Stimulated activated CD8-positive, alpha-beta memory T cell treated with anti-CD3 and anti-CD28 coated beads, Interleukin-7, amount 100 ng/mL, for 24 hours (primary cell): Measurements from ENCODE around the gene TPST2.
"Not testable (repeated sequence)": the region's sequence is repeated elsewhere in the genome, so short reads cannot be mapped to it uniquely, and the experiment has no call there.

Source experiments
- DNase-seq: peaks from one replicate; pipeline ENCODE4 v3.0.0-alpha.2; 2020; ENCODE audit warnings: low read depth

The TPST2 gene

DNA sequence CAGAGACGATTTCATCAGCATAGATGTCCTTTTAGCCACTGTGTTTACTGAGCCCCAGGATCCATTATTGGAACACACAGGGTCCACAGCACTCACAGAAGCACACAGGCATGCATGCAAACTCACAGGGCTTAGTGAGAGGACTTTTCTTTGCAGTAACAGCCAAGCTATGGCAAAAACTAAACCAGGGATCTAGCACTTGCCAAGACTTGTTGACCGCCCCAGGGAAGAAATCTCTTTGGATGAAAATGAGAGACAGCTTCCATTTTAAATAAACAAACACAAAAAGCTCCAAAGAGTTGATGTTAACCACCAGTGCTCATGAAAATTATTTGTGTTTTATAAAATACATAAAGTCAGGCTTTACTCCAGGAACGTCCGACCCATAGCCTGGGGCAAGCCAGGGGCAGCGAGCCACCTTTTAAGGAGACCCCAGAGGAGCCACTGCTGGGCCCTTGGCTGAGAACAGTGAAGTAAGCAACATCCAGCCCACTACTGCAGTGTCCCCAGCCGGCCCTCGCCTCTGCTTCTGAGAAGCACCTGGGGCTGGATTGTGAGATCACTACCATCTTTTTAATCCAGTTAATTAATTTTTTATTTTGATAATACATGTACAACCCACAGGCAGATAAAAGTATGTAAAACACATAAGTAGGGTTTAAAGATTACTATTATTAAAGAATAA is 55.6 kb downstream of the TPST2 start:
- DNase-seq: no peak

DNA sequence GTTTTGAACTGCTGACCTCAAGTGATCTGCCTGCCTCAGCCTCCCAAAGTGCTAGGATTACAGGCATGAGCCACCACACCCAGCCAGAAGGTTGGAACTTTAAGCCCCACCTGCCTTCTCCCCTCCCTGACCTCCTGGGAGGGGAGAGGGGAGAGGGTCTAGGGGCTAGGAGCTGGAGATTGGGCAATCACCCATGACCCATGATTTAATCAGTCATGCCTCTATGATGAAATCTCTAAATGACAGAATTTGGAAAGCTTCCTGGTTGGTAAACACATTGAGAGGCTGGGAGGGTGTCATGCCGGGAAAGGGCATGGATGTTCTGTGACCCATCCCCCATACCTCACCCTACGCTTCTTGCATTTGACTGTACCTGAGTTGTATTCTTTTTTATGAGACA is 60.6 kb downstream of the TPST2 start:
- no peak for DNase-seq

DNA sequence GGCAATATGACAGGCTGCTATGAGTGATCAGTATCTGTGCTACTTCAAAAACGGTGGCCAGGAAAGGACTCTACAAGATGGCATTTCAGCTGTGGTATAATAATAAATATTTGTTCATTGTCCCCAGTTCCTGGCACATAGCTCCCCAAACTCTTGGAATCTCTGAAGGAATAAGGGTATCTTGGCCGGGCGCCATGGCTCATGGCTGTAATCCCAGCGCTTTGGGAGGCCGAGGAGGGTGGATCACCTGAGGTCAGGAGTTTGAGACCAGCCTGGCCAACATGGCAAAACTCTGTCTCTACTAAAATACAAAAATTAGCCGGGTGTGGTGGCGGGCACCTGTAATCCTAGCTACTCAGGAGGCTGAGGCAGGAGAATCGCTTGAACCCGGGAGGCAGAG is 61.4 kb downstream of the TPST2 start:
- DNase-seq: not testable (repeated sequence)

DNA sequence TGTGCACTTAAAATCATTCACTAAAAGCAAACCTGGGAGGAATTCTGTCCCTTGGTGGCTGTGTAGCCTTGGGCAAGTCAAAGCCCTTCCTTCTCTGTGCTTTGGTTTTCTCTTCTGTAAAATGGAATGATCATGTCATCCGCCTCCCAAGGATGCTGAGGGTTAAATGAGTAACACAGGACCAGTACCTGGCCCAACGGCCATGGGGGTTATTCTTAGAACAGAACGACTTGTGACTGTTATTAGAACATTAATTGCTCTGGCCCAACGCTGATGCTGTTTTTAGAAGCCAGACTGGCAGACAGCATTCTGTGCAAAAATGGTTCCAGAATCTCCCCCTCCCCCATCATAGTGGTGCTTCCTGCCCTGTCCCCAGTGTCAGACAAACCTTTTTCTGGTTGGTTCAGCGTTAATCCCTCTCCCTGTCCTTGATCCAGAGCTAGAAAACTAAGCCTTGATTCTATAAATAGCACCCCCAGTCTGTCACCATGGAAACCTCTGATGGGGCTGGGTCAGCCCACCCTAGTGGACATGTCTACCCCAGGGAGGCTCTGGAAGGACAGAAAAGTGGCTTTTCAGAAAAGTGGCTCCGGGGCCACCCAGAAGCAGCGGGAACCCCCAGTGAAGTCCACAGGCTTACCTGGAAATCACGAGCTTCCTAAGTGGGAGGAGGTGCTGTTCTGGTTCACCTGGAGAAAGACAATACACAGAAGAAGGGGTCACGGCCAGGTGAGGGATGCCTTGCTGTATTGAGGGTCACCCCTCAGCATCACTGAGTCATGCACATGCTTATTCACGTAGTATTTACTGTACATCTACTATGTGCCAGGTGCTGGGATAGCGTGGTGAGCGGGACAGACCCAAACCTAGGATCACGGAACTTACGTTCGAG is 62.1 kb downstream of the TPST2 start:
- DNase-seq: no peak

DNA sequence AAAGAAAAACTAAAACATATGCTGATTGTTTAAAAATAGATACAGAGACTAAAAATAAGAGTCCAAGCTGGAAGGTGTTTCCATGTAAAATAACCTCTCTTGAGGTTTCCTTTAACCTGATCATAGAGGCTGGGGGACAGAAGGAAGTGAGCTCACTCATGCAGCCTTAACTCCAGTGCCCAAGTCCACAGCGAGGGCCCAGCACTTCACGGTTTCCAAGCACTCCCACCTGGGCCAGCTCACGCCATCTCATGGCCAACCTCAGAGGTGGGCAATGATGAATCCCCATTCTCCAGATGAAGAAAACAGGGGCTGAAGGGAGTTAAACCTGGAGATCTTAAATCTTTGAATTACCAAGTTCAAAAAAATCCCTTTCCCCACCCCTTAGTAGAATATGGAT is 62.8 kb downstream of the TPST2 start:
- no peak for DNase-seq

DNA sequence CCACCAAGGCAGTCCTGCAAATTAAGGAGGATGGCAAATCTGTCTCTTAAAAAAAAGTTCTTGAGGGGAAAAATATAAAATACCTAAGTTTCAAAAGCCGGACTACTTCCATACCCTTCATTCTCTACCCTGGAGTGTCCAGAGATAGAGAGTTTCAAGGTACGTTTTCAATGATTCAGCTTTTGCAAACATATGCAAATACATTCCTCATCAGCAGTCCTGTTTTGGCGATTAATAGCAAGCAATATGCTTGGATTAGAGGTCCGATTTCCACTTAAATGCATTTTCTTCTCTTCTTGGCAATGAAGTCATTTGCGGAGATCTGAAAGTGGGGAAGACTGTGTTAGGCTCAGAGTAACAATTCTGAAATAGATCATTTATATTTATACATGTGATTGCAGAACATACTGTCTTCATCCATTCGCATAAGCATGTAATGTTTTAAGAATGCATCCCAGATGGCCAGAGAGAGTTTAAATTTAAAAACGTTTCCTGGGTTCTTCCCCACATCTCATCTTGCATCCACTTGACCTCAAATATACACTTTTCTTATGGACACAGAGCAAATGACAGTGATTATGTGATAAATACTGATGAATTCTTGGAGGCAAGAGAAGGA is 63.9 kb downstream of the TPST2 start:
- DNase-seq: no peak

DNA sequence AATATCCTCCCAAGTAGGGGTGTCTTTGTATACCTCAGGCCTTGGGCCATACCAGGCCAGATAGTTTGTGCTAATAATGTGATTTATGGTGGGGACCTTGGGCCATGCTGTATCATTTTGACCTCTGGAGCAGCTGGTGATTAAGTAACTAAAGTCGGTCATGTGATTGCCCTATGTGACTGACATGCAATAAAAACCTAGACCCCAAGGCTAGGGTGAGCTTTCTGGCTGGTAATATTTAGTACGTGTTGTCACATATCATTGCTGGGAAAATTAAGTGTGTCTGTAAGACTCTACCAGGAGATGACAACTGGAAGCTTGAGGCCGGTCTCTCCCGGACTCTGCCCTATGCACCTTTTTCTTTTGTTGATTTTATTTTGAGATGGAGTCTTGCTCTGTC is 65.1 kb downstream of the TPST2 start:
- no peak for DNase-seq

DNA sequence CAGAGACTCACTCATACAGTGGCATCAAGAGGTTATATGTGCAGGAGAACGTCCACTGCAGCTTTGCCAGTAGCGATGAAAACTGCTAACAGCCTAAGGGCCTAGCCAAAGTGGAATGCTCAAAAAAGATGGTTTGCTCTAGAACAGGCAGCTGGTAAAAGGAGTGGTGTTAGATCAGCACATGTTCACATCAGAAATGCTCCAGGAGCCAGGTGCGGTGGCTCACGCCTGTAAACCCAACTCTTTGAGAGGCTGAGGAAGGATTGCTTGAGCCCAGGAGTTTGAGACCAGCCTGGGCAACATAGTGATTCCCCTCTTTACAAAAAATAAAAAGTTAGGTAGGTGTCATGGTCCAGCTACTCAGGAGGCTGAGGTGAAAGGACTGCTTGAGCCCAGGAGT is 67.3 kb downstream of the TPST2 start:
- DNase-seq: no peak

DNA sequence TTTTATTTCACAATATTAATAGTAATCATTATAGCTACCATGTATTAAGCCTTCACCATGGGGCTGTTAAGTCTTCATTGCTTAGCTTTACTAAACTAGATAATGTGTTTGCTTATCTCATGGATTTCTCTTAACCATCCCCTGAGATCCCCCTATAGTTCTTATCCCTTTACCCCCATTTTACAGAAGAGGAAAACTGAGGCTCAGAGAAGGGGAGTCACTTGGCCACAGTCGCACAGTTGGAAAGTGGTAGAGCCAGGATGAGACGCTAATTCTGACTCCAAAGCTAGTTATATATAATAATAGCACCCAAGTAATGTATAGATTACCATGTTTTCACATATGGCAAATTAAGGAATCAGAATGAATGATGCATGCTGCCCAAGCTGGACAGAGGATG is 67.9 kb downstream of the TPST2 start:
- no peak for DNase-seq

DNA sequence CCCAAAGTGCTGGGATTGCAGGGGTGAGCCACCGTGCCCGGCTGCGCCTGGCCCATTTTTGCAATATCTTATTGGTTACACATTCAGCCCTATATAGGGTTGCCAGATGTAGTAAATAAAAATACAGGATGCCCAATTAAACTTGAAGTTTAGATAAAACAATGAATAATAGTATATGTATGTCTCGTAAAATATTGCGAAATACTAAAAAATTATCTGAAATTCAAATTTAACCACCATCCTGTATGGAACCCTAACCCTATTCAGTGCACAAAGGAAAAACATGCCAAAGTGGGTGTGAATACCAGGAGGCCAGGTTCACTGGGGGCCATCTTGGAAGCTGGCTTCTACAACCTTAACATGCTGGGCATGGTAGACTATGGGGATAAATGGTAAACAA is 72.5 kb downstream of the TPST2 start:
- no peak for DNase-seq

DNA sequence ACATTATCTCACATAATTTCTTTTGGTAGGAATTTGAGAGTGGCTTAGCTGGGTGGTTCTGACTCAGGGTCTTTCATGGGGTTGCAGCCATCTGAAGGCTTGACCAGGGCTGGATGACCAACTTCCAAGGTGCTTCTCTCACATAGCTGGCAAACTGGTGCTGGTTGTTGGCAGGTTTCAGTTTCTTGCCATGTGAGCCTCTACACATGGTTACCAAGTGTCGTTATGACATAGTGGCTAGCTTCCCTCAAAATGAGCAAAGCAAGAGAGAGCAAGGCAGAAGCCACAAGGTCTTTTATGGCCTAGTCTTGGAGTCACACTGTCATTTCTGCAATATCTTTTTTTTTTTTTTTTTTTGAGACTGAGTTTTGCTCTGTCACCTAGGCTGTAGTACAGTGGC is 73.4 kb downstream of the TPST2 start:
- no peak for DNase-seq

DNA sequence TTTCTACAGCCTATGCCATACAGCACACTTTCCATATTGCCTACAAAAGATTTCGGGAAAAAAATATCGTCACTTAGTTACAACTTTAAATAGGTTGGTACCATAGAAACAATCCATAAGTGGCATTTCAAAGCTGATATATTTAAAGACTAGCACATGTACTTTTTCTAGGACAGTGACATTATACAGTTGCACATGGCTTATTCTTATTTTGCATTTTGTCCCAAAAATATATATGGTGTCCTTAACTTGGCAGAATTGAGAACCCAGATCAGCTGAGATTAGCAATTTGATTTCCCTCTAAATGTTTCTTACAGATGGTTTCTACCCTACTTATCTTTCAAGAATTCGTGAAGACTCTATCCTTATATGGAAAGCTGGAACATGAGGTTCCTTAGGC is 74.0 kb downstream of the TPST2 start:
- DNase-seq: no peak

DNA sequence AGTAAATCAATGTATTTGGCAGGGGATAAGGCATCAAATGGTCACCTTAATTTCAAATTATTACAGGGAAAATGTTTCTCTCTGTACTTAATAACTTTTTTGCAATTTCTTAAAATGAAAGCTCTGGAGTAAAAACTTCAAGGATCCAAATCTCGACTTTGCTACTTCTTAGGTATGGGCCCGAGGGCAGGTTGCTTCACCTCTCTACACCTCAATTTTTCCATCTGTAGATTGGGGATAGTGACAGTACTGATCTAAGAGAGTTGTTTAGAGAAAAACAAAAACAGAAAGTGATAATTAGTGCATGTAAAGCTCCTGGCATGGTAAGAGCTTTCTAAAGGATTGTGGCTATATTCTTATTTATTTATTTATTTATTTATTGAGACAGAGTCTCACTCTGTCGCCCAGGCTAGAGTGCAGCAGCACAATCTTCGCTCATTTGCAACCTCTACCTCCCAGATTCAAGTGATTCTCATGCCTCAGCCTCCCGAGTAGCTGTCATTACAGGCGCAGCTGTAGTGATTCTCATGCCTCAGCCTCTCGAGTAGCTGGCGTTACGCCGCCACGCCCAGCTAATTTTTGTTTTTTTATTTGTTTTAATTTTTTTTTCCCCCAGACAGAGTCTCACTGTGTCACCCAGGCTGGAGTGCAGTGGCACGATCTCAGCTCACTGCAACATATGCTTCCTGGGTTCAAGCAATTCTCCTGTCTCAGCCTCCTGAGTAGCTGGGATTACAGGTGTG is 75.3 kb downstream of the TPST2 start:
- DNase-seq: no peak

DNA sequence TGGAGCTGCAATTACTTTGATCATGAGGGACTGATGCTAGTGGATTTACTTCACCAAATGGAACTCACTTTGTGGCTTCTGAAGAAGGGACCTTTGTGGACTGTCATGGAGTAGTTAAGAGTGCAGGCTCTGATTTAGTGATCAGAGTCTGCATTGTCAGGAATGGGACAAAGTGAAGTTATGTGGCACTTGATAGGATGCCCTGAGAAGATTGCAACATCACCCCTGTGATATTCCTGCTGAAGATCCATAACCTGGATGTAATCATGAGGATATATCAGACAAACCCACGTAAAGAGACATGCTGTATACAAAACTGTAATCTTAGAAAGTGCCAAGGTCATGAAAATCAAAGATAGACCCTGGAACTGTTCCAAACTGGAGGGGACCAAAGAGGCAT is 76.1 kb downstream of the TPST2 start:
- DNase-seq: no peak

DNA sequence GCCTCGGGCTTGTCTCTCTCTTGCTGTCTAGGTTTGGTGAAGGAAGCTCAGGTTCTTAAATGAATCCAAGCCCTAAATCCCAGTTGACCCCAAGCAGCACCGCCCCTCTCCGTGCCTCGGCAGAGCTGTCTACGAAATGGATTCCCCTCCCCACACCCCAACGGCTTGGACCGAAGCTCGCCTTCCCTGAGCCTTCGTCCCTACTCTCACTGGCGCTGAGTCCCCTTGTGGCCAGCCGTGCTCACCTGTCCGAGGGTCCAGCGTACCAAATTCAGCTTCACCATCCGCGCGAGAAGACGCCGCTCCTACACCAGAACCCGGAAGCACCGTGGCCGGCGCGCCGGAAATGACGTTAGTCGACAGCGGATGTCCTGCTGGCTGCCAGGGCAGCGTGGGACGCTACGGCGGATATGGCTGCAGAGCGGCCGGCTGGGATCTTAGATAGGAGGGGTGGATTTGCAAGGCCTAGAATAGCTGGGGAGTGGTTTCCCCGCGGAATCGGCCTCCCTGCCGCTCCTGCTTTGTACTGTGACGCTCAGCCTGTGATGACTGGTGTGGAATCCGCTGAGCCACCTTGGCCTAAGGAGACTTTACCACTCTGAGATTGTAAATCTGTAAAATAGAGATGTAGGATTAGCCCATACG is 77.7 kb downstream of the TPST2 start, which contains the start of gene TFIP11:
Gene TFIP11, minus strand, starts transcription at position 325 of the 645 bp plus-strand sequence. CDS start 2,201 bp downstream, outside the sequence.
- peak; percentile 92 for DNase-seq

DNA sequence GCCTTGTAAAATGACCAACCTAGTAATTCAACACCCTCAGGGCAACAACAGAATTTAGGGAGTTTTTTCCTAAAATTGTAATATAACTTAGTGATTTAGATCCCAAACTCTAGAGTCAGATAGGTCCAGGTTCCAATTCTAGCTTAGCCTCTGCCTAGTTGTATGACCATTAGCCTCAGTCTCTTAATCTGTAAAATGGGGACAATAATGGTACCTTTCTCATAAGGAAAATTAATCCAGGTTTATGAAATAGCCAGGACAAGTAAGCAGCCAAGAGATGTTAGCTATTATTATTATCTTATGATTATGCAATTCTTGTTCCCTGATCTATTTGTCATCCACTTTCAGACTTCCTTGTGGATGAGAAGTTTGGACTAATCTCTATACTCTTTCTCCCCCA is 81.8 kb downstream of the TPST2 start:
- no peak for DNase-seq

DNA sequence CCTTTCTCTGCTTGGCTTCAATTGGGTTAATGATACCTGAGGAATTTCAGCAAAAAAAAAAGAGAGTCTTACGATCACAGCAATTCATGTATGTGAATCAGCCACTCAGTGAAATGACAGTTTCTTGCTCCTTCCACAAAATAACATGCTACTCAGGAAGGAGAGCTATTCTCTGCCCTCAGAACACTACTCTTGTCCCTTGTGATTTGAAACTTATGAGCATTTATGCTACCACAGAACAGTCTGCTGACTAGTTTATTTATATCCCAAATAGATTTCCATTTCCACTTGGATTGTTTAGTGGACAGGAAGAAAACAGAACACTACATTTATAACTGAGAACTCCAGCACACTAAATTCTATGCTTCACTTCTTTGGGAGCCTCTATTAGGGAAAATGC is 86.2 kb downstream of the TPST2 start:
- DNase-seq: no peak

DNA sequence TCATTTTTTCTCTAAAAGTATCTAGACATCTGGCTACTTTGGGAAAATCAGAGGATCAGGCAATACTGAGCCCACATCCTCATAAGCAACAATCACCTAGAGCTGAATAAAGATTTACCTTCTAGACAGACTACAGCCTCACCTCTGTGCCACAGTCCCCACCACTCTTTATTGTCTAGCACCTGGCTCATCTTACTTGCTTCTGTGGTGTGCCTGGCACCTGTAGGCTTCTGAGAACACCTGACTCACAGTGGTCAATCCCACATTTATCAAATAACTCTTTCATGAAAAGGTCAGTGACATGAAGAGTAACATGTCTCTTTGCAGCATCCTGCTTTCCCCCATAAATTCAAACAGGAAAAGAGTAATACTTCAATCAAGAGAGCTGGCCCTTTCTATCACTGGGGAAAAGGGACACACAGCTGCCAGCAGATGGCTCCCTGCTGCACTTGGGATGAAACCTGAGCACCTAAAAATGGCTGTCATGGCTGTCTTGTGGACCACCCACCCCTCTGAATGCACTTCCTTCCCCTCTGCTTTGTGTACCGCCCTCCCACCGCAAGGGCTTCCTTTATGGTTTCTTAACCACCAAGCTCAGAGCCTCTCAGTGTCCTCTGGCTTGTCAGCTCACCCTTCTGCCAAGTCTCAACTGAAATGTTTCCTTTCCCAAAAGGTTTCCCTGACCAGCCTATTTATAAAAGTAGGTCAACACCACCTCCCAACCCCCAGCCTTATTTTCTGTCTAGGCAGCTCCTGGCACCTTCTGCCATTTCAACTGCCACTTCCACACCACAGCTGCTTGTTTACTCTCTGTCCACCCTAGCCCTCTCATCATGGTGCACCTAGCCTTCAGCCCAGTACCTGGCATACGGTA is 87.0 kb downstream of the TPST2 start:
- no peak for DNase-seq

DNA sequence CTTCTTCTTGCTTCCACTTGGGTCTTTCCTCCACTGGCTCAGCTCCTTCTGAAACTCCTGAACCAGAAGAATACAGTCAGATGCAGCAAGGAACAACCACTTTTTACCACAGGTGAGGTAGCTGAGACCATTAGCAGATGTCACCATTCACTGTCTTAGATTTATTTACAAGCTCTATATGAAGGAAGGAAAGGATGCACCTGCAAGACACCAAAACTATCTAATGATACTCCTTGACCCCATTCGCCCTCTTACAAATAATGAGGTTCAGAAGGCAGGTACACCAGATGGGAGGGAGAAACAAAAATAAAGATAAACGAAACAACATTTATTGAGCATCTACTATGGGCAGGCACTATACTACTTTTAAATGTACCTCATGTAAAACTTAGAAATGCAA is 87.9 kb downstream of the TPST2 start:
- no peak for DNase-seq

DNA sequence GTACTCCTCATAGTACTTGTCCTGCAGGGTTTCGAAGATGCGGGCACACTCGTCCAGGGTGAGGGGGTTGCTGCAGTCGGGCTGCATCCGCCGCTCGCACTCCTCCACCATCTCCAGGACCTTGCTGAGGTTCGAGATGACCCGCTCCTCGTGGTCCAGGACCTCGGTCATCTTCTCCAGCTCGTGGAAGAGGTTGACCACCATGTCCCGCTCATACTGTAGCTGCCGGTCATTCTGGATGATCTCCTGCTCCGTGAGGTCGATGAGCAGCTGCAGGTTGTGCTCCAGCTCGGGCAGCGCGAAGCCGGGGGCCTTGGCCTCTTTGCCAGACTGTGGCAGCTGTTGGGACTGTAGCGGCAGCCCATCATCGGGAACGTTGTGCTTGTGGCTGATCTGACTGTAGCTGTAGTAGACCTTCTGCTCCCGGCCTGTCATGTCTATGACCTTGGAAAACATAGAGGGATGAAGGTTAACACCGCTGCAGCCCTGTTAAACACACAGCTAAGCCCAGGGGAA is 90.7 kb downstream of the TPST2 start:
- DNase-seq: no peak

DNA sequence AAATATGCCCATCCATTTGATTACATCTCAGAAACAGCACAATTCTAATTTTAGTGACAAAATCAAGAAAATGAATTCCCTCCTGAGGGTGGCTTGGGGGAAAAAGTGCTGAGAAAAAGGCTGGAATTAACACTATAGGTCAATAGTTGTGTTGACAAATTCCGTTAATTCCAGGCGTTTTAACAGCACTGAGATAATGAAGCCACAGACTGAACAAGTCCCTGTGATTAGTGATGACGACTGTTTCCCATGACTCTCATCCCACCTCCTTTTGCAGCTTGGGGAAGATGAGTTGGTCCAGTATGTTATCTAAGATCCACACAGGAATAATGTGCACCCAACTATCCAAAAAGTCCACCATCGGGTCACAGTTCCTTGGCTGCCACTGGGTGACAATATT is 93.5 kb downstream of the TPST2 start:
- no peak for DNase-seq
